HEK293 (cell line): ENCODE data around the gene UCKL1.

Source experiments
- CTCF ChIA-PET: fragments of 350-600 bp; formaldehyde crosslinking; extraction: SDS; loops from one replicate; lab custom pipeline; 2021; ENCODE audit warnings: antibody characterized with exemption; lab: Yijun Ruan, JAX
- POLR2A ChIA-PET: fragments of 300-600 bp; formaldehyde crosslinking; extraction: SDS; loops from one replicate; lab custom pipeline; 2020; ENCODE audit warnings: antibody characterized with exemption, inconsistent platforms; lab: Yijun Ruan, JAX
- H3K27ac ChIP-seq: fragments of 200-500 bp; sonication (Bioruptor generic); 2 replicates; pipeline ENCODE4 v1.5.1; 2014; ENCODE audit warnings: low read depth, low read length, control low read depth, inconsistent platforms; ENCODE audit errors: extremely low read depth
- H3K36me3 ChIP-seq, 2 experiments: fragments of 200-500 bp in 1 of 2; sonication (Bioruptor generic) in 1 of 2; 1 replicate in 1 of 2; 2 replicates in 1 of 2; pipeline ENCODE4 v1.5.1; 2014 to 2017; ENCODE audit warnings: inconsistent platforms in 2 of 2, low read length in 2 of 2; ENCODE audit not compliant: control insufficient read depth in 2 of 2, insufficient read depth in 1 of 2
- H3K4me1 ChIP-seq: fragments of 200-500 bp; sonication (Bioruptor generic); 2 replicates; pipeline ENCODE4 v1.5.1; 2014; ENCODE audit warnings: mild to moderate bottlenecking, low read length, inconsistent platforms; ENCODE audit not compliant: control insufficient read depth, insufficient read depth
- H3K4me3 ChIP-seq: 2 replicates; pipeline ENCODE4 v1.5.1; 2011; ENCODE audit warnings: low read depth, mild to moderate bottlenecking, control low read depth, low read length, moderate library complexity
- H3K9me3 ChIP-seq: fragments of 200-500 bp; sonication (Bioruptor generic); 2 replicates; pipeline ENCODE4 v1.5.1; 2014; ENCODE audit warnings: low read depth, low read length, inconsistent platforms; ENCODE audit not compliant: control insufficient read depth, insufficient read depth
- EGR2 ChIP-seq: fragments of 450-650 bp; formaldehyde crosslinking; IDR thresholded peaks from 2 replicates; pipeline ENCODE4 v1.5.1; 2016; ENCODE audit warnings: low read depth, missing biosample characterization, missing genetic modification characterization
- GFI1B ChIP-seq: fragments of 450-650 bp; formaldehyde crosslinking; IDR thresholded peaks from 2 replicates; pipeline ENCODE4 v1.5.1; 2016; ENCODE audit warnings: missing biosample characterization, missing genetic modification characterization
- GLIS1 ChIP-seq: fragments of 450-650 bp; formaldehyde crosslinking; IDR thresholded peaks from 2 replicates; pipeline ENCODE4 v1.5.1; 2016; ENCODE audit warnings: missing biosample characterization, missing genetic modification characterization
- GLIS2 ChIP-seq: fragments of 450-650 bp; formaldehyde crosslinking; IDR thresholded peaks from 2 replicates; pipeline ENCODE4 v1.5.1; 2016; ENCODE audit warnings: missing biosample characterization, missing genetic modification characterization
- IKZF3 ChIP-seq: fragments of 450-650 bp; IDR thresholded peaks from 2 replicates; pipeline ENCODE4 v1.5.0; 2018; ENCODE audit warnings: missing biosample characterization, mild to moderate bottlenecking, missing genetic modification characterization, moderate library complexity
- ZBTB17 ChIP-seq: fragments of 450-650 bp; formaldehyde crosslinking; IDR thresholded peaks from 2 replicates; pipeline ENCODE4 v1.5.1; 2016; ENCODE audit warnings: missing biosample characterization, missing genetic modification characterization
- ZFHX2 ChIP-seq: fragments of 450-650 bp; formaldehyde crosslinking; conservative IDR thresholded peaks from 2 replicates; pipeline ENCODE4 v1.5.1; 2016; ENCODE audit warnings: missing biosample characterization, missing genetic modification characterization
- ZIC2 ChIP-seq: fragments of 450-650 bp; formaldehyde crosslinking; IDR thresholded peaks from 2 replicates; pipeline ENCODE4 v1.5.1; 2016; ENCODE audit warnings: missing biosample characterization, missing genetic modification characterization
- ZNF521 ChIP-seq: fragments of 450-650 bp; formaldehyde crosslinking; IDR thresholded peaks from 2 replicates; pipeline ENCODE4 v1.5.1; 2017; ENCODE audit warnings: missing biosample characterization, mild to moderate bottlenecking, missing genetic modification characterization
- ZNF639 ChIP-seq: fragments of 450-650 bp; formaldehyde crosslinking; IDR thresholded peaks from 2 replicates; pipeline ENCODE4 v1.5.1; 2016; ENCODE audit warnings: missing biosample characterization, missing genetic modification characterization
- ZNF664 ChIP-seq: fragments of 450-650 bp; formaldehyde crosslinking; IDR thresholded peaks from 2 replicates; pipeline ENCODE4 v1.5.1; 2016; ENCODE audit warnings: missing biosample characterization, missing genetic modification characterization
- ZSCAN16 ChIP-seq: fragments of 450-650 bp; formaldehyde crosslinking; IDR thresholded peaks from 2 replicates; pipeline ENCODE4 v1.5.1; 2016; ENCODE audit warnings: missing biosample characterization, missing genetic modification characterization
- TF ChIP-seq, protein P1 (sequence below): fragments of 450-650 bp; formaldehyde crosslinking; IDR thresholded peaks from 2 replicates; pipeline ENCODE4 v1.5.1; 2016; ENCODE audit warnings: missing biosample characterization, missing genetic modification characterization
- TF ChIP-seq, protein P2 (sequence below): fragments of 450-650 bp; formaldehyde crosslinking; IDR thresholded peaks from 2 replicates; pipeline ENCODE4 v1.5.1; 2016; ENCODE audit warnings: missing biosample characterization, missing genetic modification characterization
- TF ChIP-seq, protein P3 (sequence below): fragments of 450-650 bp; formaldehyde crosslinking; IDR thresholded peaks from 2 replicates; pipeline ENCODE4; 2016; ENCODE audit warnings: missing biosample characterization, missing genetic modification characterization

UCKL1 gene

GRCh38 chr20:63947638-63948456 lies 8.4 kb downstream of the UCKL1 start:
- H3K4me1 ChIP-seq, result peaks cover 3% of the 10 kb centered on the region; the same call in 1 of the 2 replicates
- no peaks in the 10 kb centered on the region for H3K9me3 ChIP-seq
- TF ChIP-seq ZNF639 (tag by site-specific recombination) (no peak), IKZF3 (tag by site-specific recombination) (no peak), GLIS1 (tag by site-specific recombination) (no peak; the same call in 1 of the 2 replicates)
- TF ChIP-seq, all 188 proteins: peak for 0
- POLR2A ChIA-PET, result no interaction called here
- Histone ChIP-seq H3K27ac (no peak overlapping the region), H3K36me3 (peaks cover 0 to 41% of the 10 kb centered on the region in 2 experiments; a peak in 1 of 3 replicates), H3K4me3 (no peak overlapping the region)
- CTCF ChIA-PET, result interaction anchor here (0.6 to 0.7 kb wide), 2 partner anchors 91 to 197 kb away, joined by 3 to 4 read pairs; no protein-coding TSS in a partner anchor

GRCh38 chr20:63946986-63947637 lies 9.1 kb downstream of the UCKL1 start:
- Histone ChIP-seq H3K27ac (no peak overlapping the region), H3K36me3 (peaks cover 0 to 41% of the 10 kb centered on the region in 2 experiments; a peak in 1 of 3 replicates), H3K4me1 (peaks cover 3% of the 10 kb centered on the region; the same call in 1 of the 2 replicates), H3K9me3 (no peaks in the 10 kb centered on the region), H3K4me3 (no peak overlapping the region)
- POLR2A ChIA-PET, result no interaction called here
- CTCF ChIA-PET, result interaction anchor here (1.4 kb wide), 1 partner anchor 8 kb away, joined by 3 read pairs; no protein-coding TSS in a partner anchor
- TF ChIP-seq EGR2 (0 out of 2 replicates have a peak, but pooled peaks have one; percentile 11), ZFHX2 (tag by site-specific recombination) (peak; percentile 36; the same call in 1 of the 2 replicates)
- TF ChIP-seq, protein P1, sequence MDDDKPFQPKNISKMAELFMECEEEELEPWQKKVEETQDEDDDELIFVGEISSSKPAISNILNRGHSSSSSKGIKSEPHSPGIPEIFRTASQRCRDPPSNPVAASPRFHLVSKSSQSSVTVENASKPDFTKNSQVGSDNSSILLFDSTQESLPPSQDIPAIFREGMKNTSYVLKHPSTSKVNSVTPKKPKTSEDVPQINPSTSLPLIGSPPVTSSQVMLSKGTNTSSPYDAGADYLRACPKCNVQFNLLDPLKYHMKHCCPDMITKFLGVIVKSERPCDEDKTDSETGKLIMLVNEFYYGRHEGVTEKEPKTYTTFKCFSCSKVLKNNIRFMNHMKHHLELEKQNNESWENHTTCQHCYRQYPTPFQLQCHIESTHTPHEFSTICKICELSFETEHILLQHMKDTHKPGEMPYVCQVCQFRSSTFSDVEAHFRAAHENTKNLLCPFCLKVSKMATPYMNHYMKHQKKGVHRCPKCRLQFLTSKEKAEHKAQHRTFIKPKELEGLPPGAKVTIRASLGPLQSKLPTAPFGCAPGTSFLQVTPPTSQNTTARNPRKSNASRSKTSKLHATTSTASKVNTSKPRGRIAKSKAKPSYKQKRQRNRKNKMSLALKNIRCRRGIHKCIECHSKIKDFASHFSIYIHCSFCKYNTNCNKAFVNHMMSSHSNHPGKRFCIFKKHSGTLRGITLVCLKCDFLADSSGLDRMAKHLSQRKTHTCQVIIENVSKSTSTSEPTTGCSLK (tag by site-specific recombination), result no peak

DNA sequence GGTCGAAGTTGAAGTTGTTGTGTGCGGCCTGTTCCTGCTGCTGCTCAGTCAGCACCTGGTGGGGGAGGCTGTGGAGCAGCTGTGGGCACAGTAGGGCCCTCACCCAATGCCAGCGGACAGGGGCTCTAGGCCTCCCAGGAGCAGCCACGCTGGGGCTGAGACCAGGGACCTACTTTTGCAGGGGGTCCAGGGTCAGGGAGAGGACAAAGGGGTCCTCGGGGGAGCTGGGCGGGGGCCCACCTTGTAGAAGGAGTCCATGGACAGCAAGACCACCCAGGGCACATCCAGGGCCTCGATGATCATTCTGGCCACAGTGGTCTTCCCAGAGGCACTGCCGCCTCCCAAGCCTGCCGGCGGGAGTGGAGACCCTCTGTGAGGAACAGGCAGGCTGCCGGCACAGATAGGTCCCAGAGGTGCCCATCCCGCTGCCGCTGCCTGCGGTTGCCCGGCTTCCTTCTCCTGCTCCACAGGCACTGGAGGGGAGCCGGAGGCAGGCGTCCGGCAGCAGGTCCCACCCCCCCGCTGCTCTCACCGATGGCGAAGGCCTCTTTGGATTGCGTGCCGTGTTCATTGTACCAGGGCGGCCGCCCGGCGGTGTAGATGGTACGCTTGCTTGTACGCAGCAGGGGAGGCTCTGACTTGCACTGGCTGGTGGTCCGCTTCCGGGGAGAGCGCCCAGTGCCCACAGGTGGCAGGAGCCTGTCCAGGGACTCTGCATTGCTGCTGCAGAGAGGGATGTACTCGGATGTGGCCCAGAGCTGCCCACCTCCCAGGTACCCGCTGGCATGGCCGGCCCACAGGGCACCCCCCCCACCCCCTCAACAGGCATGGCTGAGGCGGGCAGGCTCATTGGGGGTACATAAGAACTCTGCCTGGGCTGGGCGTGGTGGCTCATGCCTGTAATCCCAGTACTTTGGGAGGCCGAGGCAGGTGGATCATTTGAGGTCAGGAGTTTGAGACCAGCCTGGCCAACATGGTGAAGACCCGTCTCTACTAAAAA lies 10.0 kb downstream of the UCKL1 start:
- TF ChIP-seq ZNF664 (tag by site-specific recombination), result no peak
- no peak for TF ChIP-seq GFI1B (tag by site-specific recombination)
- TF ChIP-seq, protein P2, sequence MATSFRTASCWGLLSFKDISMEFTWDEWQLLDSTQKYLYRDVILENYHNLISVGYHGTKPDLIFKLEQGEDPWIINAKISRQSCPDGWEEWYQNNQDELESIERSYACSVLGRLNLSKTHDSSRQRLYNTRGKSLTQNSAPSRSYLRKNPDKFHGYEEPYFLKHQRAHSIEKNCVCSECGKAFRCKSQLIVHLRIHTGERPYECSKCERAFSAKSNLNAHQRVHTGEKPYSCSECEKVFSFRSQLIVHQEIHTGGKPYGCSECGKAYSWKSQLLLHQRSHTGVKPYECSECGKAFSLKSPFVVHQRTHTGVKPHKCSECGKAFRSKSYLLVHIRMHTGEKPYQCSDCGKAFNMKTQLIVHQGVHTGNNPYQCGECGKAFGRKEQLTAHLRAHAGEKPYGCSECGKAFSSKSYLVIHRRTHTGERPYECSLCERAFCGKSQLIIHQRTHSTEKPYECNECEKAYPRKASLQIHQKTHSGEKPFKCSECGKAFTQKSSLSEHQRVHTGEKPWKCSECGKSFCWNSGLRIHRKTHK (tag by site-specific recombination), result no peak
- TF ChIP-seq ZIC2 (tag by site-specific recombination), result 0 out of 2 replicates have a peak, but pooled peaks have one; percentile 23
- TF ChIP-seq GLIS2 (tag by site-specific recombination), result peak; percentile 18; the same call in 1 of the 2 replicates
- TF ChIP-seq ZBTB17 (tag by site-specific recombination), result no peak
- no peak for TF ChIP-seq ZSCAN16 (tag by site-specific recombination)
- no peak for TF ChIP-seq ZNF521 (tag by site-specific recombination)
- TF ChIP-seq, protein P3, sequence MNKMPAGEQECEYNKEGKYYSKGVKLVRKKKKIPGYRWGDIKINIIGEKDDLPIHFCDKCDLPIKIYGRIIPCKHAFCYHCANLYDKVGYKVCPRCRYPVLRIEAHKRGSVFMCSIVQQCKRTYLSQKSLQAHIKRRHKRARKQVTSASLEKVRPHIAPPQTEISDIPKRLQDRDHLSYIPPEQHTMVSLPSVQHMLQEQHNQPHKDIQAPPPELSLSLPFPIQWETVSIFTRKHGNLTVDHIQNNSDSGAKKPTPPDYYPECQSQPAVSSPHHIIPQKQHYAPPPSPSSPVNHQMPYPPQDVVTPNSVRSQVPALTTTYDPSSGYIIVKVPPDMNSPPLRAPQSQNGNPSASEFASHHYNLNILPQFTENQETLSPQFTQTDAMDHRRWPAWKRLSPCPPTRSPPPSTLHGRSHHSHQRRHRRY, result no peak
- TF ChIP-seq, all 188 proteins: peak for 2
- H3K4me1 ChIP-seq, result peaks cover 3% of the 10 kb centered on the region; the same call in 1 of the 2 replicates
- no peak overlapping the region for H3K4me3 ChIP-seq
- H3K27ac ChIP-seq, result no peak overlapping the region
- ChIA-PET POLR2A (no interaction called here), CTCF (interaction anchor here (1.4 kb wide), 1 partner anchor 9 kb away, joined by 3 read pairs; no protein-coding TSS in a partner anchor)
- no peaks in the 10 kb centered on the region for H3K9me3 ChIP-seq
- H3K36me3 ChIP-seq, result peaks cover 0 to 44% of the 10 kb centered on the region in 2 experiments; a peak in 1 of 3 replicates
